Measurements from ENCODE around the gene CFAP126. TPM values are rescaled to one million over a fixed set of nuclear protein-coding genes. Genes with fewer than 3 reads are reported as not detected.
"Not testable (repeated sequence)": the region's sequence is repeated elsewhere in the genome, so short reads cannot be mapped to it uniquely, and the experiment has no call there.

Gene CFAP126, protein sequence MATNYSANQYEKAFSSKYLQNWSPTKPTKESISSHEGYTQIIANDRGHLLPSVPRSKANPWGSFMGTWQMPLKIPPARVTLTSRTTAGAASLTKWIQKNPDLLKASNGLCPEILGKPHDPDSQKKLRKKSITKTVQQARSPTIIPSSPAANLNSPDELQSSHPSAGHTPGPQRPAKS
- total RNA-seq: not detected

DNA sequence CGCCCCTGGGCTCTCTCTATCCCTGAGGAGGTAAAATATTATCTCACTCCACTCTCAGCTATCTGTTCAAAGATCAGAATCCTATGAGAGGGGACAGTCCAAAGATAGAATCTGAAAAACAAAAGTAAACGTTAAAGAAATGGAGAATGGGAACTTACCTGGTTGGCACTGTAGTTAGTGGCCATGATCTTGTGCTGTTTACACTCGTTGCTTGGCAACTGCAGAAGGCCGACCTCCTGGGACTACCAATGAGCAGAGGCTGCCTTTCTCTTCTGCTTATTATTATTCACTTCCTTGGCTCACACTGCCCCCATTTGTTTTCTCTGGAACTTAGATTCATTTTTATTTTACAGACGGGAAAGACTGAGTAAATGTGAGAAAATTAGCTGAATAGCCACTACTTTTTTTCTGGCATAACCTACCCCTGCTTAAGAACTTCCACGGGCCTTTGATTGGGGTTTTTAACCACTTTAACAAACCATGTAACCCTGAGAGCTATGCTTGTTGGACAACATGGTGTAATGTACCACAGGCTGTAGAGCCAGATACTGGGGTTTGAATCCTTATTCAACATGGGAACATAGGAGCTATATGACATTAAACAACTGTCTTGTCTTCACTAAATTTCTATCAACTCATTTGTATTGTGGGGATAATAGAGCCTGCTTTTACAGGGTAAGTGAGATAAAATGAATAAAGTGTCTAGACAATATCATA, at the start of gene CFAP126:
TSS of gene CFAP126 (minus strand) at position 193 of the 717 bp plus-strand sequence. CDS start at position 185, 8 bp downstream.
- Histone ChIP-seq H3K36me3 (peaks cover 0 to 36% of the 10 kb centered on the region in 2 donors), H3K4me1 (peaks cover 0 to 9% (median 0%) of the 10 kb centered on the region in 3 donors), H3K4me3 (no peak within 1 kb of the TSS), H3K9me3 (no peaks in the 10 kb centered on the region), H3K27me3 (no peaks in the 10 kb centered on the region), H3K27ac (peak within 1 kb of the TSS in 3 of 4 donors; percentile 23 to 51 (median 25))
- no peak for TF ChIP-seq POLR2A (IDR thresholded peaks at IDR 0.05)
- TF ChIP-seq, protein P1, sequence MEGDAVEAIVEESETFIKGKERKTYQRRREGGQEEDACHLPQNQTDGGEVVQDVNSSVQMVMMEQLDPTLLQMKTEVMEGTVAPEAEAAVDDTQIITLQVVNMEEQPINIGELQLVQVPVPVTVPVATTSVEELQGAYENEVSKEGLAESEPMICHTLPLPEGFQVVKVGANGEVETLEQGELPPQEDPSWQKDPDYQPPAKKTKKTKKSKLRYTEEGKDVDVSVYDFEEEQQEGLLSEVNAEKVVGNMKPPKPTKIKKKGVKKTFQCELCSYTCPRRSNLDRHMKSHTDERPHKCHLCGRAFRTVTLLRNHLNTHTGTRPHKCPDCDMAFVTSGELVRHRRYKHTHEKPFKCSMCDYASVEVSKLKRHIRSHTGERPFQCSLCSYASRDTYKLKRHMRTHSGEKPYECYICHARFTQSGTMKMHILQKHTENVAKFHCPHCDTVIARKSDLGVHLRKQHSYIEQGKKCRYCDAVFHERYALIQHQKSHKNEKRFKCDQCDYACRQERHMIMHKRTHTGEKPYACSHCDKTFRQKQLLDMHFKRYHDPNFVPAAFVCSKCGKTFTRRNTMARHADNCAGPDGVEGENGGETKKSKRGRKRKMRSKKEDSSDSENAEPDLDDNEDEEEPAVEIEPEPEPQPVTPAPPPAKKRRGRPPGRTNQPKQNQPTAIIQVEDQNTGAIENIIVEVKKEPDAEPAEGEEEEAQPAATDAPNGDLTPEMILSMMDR (IDR thresholded peaks at IDR 0.05): peak in 2 of 4 experiments; percentile 6 to 32
- whole genome bisulfite sequencing, 2 donors (ENCODE audit: low coverage in 1 of 2): 16 to 27% methylated on average over 6 of the region's 6 CpGs
- peak; percentile 84 for ATAC-seq

DNA sequence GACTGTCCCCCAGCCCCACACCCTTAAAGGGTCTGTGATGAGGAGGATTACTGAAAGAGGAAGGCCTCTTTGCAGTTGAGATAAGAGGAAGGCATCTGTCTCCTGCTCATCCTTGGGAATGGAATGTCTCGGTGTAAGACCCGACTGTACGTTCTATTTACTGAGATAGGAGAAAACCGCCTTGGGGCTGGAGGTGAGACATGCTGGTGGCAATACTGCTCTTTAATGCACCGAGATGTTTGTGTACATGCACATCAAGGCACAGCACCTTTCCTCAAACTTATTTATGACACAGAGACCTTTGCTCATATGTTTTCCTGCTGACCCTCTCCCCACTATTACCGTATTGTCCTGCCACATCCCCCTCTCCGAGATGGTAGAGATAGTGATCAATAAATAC, 45.4 kb upstream of the CFAP126 start:
- not testable (repeated sequence) for H3K4me1 ChIP-seq, ATAC-seq, H3K27ac ChIP-seq, H3K27me3 ChIP-seq, H3K4me3 ChIP-seq, H3K9me3 ChIP-seq, H3K36me3 ChIP-seq
- 82 to 96% methylated on average over 6 to 7 of the region's 7 CpGs for WGBS, 2 donors (ENCODE audit: low coverage in 1 of 2)

DNA sequence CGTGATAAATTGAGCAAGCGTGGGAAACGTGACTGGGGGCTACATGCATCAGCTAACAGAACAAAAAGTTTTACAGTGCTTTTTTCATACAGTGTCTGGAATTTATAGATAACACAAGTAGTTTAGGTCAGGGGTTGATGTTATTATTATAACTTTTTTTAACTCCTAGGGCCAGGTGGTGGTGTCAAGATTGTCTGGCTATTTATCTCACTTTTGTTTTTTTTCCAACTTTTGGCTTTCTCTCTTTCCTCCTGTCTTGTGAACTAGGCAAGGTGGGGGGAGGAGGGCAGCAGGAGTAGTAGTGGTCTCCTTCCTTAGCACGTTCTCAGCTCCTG, 42.9 kb upstream of the CFAP126 start:
- not testable (repeated sequence) for H3K27me3 ChIP-seq, ATAC-seq, H3K27ac ChIP-seq, H3K36me3 ChIP-seq, H3K4me3 ChIP-seq, H3K4me1 ChIP-seq, H3K9me3 ChIP-seq
- 73 to 75% methylated on average over 4 of the region's 4 CpGs for WGBS, 2 donors (ENCODE audit: low coverage in 1 of 2)

DNA sequence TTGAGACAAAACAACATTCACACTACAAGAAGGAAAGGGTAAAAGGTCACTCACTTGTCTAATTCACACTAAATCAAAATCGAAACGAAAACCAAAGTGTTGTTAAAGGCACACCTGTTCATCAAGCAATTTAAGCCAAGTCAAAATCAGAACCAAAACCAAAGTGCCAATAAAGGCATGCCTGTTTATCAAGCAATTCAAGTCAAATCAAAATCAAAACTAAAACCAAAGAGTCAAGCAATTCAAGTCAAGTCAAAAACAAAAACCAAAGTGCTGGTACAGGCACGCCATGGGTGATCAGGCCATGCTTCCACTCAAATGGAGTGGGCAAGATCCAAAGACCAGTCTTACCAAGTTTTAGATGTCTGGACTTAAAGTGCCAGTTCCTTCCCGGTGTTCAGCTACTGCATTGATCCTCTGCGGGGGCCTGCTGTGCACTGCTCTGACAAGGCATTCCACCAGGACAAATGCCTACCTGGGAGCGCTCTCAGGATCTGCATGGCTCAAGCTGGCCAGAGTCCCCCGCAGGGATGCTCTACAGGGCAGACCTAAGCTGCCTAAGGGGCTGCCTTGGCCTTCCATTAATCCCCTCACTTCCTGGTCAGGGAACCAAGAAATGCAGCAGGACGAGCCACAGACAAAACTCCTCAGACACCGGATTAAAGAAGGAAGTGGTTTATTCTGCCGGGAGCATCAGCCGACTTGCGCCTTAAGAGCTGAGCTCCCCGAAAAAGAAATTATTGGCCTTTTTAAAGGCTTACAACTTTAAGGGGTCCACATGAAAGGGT, 42.4 kb upstream of the CFAP126 start:
- not testable (repeated sequence) for H3K27me3 ChIP-seq, H3K27ac ChIP-seq, H3K4me3 ChIP-seq, H3K4me1 ChIP-seq, H3K36me3 ChIP-seq, H3K9me3 ChIP-seq, ATAC-seq
- WGBS, 2 donors (ENCODE audit: low coverage in 1 of 2): 79 to 83% methylated on average over 3 to 7 of the region's 13 CpGs

DNA sequence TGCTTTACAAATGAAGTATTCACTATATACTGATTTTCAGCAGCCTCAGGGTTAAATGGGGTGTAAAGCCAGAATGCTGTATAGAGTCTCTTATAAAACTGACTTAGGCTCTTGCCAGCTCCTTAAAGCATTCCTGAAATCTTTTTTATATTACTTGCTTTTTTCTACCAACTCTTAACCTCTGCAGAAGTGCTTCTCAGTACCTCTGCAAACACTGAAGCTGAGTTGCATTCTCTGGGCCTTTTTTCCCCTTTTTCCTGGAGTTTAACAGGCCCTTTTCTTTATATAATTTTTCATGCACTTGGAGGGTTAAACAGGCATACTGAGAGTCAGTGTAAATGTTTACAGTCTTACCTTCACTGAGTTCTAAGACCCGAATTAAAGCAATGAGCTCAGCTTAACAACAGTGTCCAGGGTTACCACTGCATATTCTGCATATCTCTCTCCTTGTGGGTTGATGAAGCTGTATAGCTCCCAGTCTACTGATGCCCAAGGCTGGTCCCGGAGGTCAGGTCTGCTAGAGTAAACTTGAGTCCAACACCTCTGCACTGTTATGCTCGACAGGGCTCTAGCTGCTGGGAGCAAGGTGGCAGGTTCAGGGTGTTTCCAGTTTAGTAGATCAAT, 40.9 kb upstream of the CFAP126 start:
- H3K27me3 ChIP-seq: no peaks in the 10 kb centered on the region
- H3K4me1 ChIP-seq: no peaks in the 10 kb centered on the region
- no peaks in the 10 kb centered on the region for H3K36me3 ChIP-seq
- no peak for ATAC-seq
- H3K27ac ChIP-seq: no peak overlapping the region
- TF ChIP-seq, protein P1 (IDR thresholded peaks at IDR 0.05): no peak
- H3K4me3 ChIP-seq: no peak overlapping the region
- H3K9me3 ChIP-seq: no peaks in the 10 kb centered on the region
- 24 to 62% methylated on average over 2 to 3 of the region's 3 CpGs for WGBS, 2 donors (ENCODE audit: low coverage in 1 of 2)

DNA sequence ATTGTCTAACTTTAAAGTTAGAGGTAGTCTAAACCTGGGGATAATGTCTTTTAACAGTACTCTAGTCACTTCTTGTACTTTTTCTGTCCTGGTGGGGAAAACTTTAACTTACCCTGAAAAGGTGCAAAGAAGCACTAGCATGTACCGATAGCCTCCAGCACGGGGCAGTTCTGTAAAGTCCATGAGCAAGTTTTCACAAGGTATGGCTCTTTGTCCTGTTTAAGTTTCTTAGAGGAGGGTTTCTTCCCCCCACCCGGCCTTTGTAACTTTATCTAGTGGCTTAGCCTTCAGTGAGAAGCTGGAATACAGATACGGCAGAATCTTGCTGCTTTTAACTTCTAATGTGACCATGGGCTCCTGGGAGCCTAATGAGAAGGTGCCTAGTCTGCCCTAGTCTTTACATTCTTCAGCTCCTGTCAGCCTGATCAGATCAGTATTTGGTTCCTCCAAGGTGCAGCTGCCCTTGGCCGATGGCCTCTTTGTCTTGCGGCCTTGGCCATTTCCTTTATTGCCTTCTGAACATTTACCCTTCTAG, 39.8 kb upstream of the CFAP126 start:
- Histone ChIP-seq H3K27me3 (no peaks in the 10 kb centered on the region), H3K36me3 (no peaks in the 10 kb centered on the region), H3K9me3 (no peaks in the 10 kb centered on the region), H3K27ac (no peak overlapping the region), H3K4me1 (no peaks in the 10 kb centered on the region), H3K4me3 (no peak overlapping the region)
- 85 to 87% methylated on average over 6 of the region's 6 CpGs for WGBS, 2 donors (ENCODE audit: low coverage in 1 of 2)
- no peak for ATAC-seq
- TF ChIP-seq, protein P1 (IDR thresholded peaks at IDR 0.05): no peak
- TF ChIP-seq POLR2A (IDR thresholded peaks at IDR 0.05) (no peak), EP300 (IDR thresholded peaks at IDR 0.05) (no peak), POLR2AphosphoS5 (IDR thresholded peaks at IDR 0.05) (no peak)

DNA sequence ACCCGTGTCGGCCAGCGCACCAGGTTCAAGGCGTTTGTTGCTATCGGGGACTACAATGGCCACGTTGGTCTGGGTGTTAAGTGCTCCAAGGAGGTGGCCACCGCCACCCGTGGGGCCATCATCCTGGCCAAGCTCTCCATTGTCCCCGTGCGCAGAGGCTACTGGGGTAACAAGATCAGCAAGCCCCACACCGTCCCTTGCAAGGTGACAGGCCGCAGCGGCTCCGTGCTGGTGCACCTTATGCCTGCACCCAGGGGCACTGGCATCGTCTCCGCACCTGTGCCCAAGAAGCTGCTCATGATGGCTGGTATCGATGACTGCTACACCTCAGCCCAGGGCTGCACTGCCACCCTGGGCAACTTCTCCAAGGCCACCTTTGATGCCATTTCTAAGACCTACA, 38.9 kb upstream of the CFAP126 start:
- not testable (repeated sequence) for H3K4me1 ChIP-seq, ATAC-seq, H3K9me3 ChIP-seq, H3K27ac ChIP-seq, H3K27me3 ChIP-seq, H3K4me3 ChIP-seq, H3K36me3 ChIP-seq
- 94 to 97% methylated on average over 5 to 7 of the region's 17 CpGs for WGBS, 2 donors (ENCODE audit: low coverage in 1 of 2)
